PFSK-1 (cell line): ENCODE data around the gene ATF6.

Source experiments
- FOXP2 ChIP-seq: optimal IDR thresholded peaks from 2 replicates; pipeline ENCODE3; 2011; ENCODE audit warnings: borderline replicate concordance, control low read depth, inconsistent platforms; ENCODE audit not compliant: insufficient read depth; ENCODE audit errors: extremely low read length, extremely low read depth
- POLR2AphosphoS5 ChIP-seq: IDR thresholded peaks from 2 replicates; pipeline ENCODE4 v1.6.1; 2012; ENCODE audit warnings: low read depth, mild to moderate bottlenecking, control low read depth, low read length, moderate library complexity
- REST ChIP-seq, 2 experiments: IDR thresholded peaks; 2 replicates each; pipeline versions ENCODE4 v1.6.1 to v1.8.0; 2011 to 2012; ENCODE audit warnings: low read depth in 2 of 2, low read length in 2 of 2, control low read depth in 1 of 2, inconsistent platforms in 1 of 2, mild to moderate bottlenecking in 1 of 2, moderate library complexity in 1 of 2; ENCODE audit not compliant: insufficient read depth in 1 of 2
- SIN3A ChIP-seq: IDR thresholded peaks from 2 replicates; pipeline ENCODE4 v1.6.1; 2012; ENCODE audit warnings: mild to moderate bottlenecking, low read length, moderate library complexity, borderline replicate concordance; ENCODE audit not compliant: insufficient read depth
- TAF1 ChIP-seq: IDR thresholded peaks from 2 replicates; pipeline ENCODE4 v1.6.1; 2012; ENCODE audit warnings: low read length, control low read depth, borderline replicate concordance; ENCODE audit not compliant: insufficient read depth

ATF6 gene

GRCh38 chr1:161958425-161958824, 192.3 kb downstream of the ATF6 start:
- no peak for TF ChIP-seq SIN3A
- no peak for TF ChIP-seq POLR2AphosphoS5
- no peak for TF ChIP-seq TAF1
- TF ChIP-seq FOXP2 = no peak
- TF ChIP-seq REST (IDR thresholded peaks at IDR 0.05; ENCODE audit: insufficient read depth in 1 of 2, low read depth in 2 of 2, low read length in 2 of 2) = no peak

GRCh38 chr1:161962091-161962887, 196.2 kb downstream of the ATF6 start:
- TF ChIP-seq FOXP2 (no peak), SIN3A (no peak), TAF1 (no peak), POLR2AphosphoS5 (no peak), REST (IDR thresholded peaks at IDR 0.05; ENCODE audit: insufficient read depth in 1 of 2, low read depth in 2 of 2, low read length in 2 of 2) (no peak)

- TF ChIP-seq POLR2AphosphoS5 (no peak), FOXP2 (no peak)
Observed at GRCh38 chr1:161966067-161966466, 199.9 kb downstream of the ATF6 start.

GRCh38 chr1:161970036-161970435, 203.9 kb downstream of the ATF6 start:
- TF ChIP-seq TAF1 (no peak), SIN3A (no peak), POLR2AphosphoS5 (no peak), FOXP2 (no peak), REST (IDR thresholded peaks at IDR 0.05; ENCODE audit: insufficient read depth in 1 of 2, low read depth in 2 of 2, low read length in 2 of 2) (no peak)

- no peak for TF ChIP-seq REST (IDR thresholded peaks at IDR 0.05; ENCODE audit: insufficient read depth in 1 of 2, low read depth in 2 of 2, low read length in 2 of 2)
Observed at GRCh38 chr1:161970633-161971032, 204.5 kb downstream of the ATF6 start.
